Fibroblast of skin of left biceps (primary cell): ENCODE data around the gene C3orf70.

Experiments
- DNase-seq, 2 experiments: peaks; one replicate each; pipeline ENCODE4 v3.0.0-alpha.2; 2013; ENCODE audit warnings: low read depth in 2 of 2

C3orf70 gene

GRCh38 chr3:185087419-185087818 is 65.4 kb downstream of the C3orf70 start:
- DNase-seq, result no peak

GRCh38 chr3:185084901-185085300 is 68.0 kb downstream of the C3orf70 start:
- DNase-seq, result peak; percentile 35 to 37

- DNase-seq, result no peak
Measured at GRCh38 chr3:185084402-185084801, 68.5 kb downstream of the C3orf70 start.

GRCh38 chr3:185082829-185083228 is 70.0 kb downstream of the C3orf70 start:
- no peak for DNase-seq

- DNase-seq, result no peak
Measured at GRCh38 chr3:185082149-185082548, 70.7 kb downstream of the C3orf70 start.

- DNase-seq, result no peak
Measured at GRCh38 chr3:185081521-185081920, 71.3 kb downstream of the C3orf70 start.

- no peak for DNase-seq
Measured at GRCh38 chr3:185079625-185080024, 73.2 kb downstream of the C3orf70 start.

- no peak for DNase-seq
Measured at GRCh38 chr3:185076219-185076618, 76.6 kb downstream of the C3orf70 start.

- DNase-seq, result no peak
Measured at GRCh38 chr3:185075547-185075946, 77.3 kb downstream of the C3orf70 start.

GRCh38 chr3:185071287-185071800 is 81.5 kb downstream of the C3orf70 start:
- no peak for DNase-seq

GRCh38 chr3:185070491-185071286 is 82.2 kb downstream of the C3orf70 start:
- DNase-seq, result no peak

- DNase-seq, result no peak
Measured at GRCh38 chr3:185069037-185070030, 83.5 kb downstream of the C3orf70 start.

- DNase-seq, result no peak
Measured at GRCh38 chr3:185067173-185067572, 85.7 kb downstream of the C3orf70 start.

GRCh38 chr3:185066251-185066650 is 86.6 kb downstream of the C3orf70 start:
- DNase-seq, result no peak

GRCh38 chr3:185065059-185065458 is 87.8 kb downstream of the C3orf70 start:
- DNase-seq, result no peak

- DNase-seq, result no peak
Measured at GRCh38 chr3:185063431-185063830, 89.4 kb downstream of the C3orf70 start.

GRCh38 chr3:185062191-185062590 is 90.7 kb downstream of the C3orf70 start:
- no peak for DNase-seq

- no peak for DNase-seq
Measured at GRCh38 chr3:185060655-185061054, 92.2 kb downstream of the C3orf70 start.

- no peak for DNase-seq
Measured at GRCh38 chr3:185059766-185060165, 93.1 kb downstream of the C3orf70 start.

- no peak for DNase-seq
Measured at GRCh38 chr3:185058796-185059195, 94.1 kb downstream of the C3orf70 start.

- DNase-seq, result no peak
Measured at GRCh38 chr3:185057829-185058228, 95.0 kb downstream of the C3orf70 start.

- no peak for DNase-seq
Measured at GRCh38 chr3:185056908-185057307, 96.0 kb downstream of the C3orf70 start.
